Activated B cell treated with CpG ODN at 0.5 μM for 24 hours (primary cell): Measurements from ENCODE around the gene LIAS. TPM values are rescaled to one million over a fixed set of nuclear protein-coding genes. Genes with fewer than 3 reads are reported as not detected.
A peak's percentile ranks its signal among the peaks of the same experiment; 100 is the strongest.

Experiments used
- ATAC-seq: fragments of 200-7000 bp; cut with Tn5 transposase; one replicate; pipeline ENCODE4 v1.10.0; 2021; ENCODE audit warnings: low read depth, mild to moderate bottlenecking, moderate library complexity
- CTCF ChIA-PET: fragments of 350-600 bp; sonication (Branson Sonifier 250); formaldehyde crosslinking; loops from one replicate; lab custom pipeline; 2021; ENCODE audit warnings: antibody characterized with exemption; lab: Charles Lee
- POLR2A ChIA-PET: fragments of 350-600 bp; sonication (Branson Sonifier 250); formaldehyde crosslinking; loops from one replicate; lab custom pipeline; 2021; ENCODE audit warnings: antibody characterized with exemption; lab: Charles Lee
- DNase-seq: peaks from one replicate; pipeline ENCODE4 v3.0.0; 2022
- H3K27ac Mint-ChIP-seq: one replicate; pipeline ENCODE4 v1.8.0; 2020; ENCODE audit warnings: mixed read lengths
- H3K27me3 Mint-ChIP-seq: one replicate; pipeline ENCODE4 v1.8.0; 2021; ENCODE audit warnings: mixed read lengths
- H3K36me3 Mint-ChIP-seq: one replicate; pipeline ENCODE4 v1.8.0; 2021; ENCODE audit warnings: low read depth, mixed read lengths
- H3K4me1 Mint-ChIP-seq: one replicate; pipeline ENCODE4 v1.8.0; 2021; ENCODE audit warnings: mixed read lengths
- H3K4me3 Mint-ChIP-seq: one replicate; pipeline ENCODE4 v1.8.0; 2020; ENCODE audit warnings: mild to moderate bottlenecking, mixed read lengths
- H3K9me3 Mint-ChIP-seq: one replicate; pipeline ENCODE4 v1.8.0; 2020; ENCODE audit warnings: mixed read lengths
- intact Hi-C: fragments of 100-400 bp; cut with micrococcal nuclease; formaldehyde crosslinking; loops from one replicate; pipeline ENCODE4 v1.15.1; 2024
- total RNA-seq: library from RNA; stranded (reverse); gene quantifications from 2 replicates; pipeline ENCODE4 v1.2.3, GENCODE V29; 2022
- TF ChIP-seq, protein P1 (sequence below): fragments of 200-600 bp; IDR thresholded peaks from one replicate; pipeline ENCODE4 v1.8.0; 2022; ENCODE audit warnings: antibody characterized with exemption, mild to moderate bottlenecking

LIAS gene
- total RNA-seq, 1 donor from 2014 or later: 20.5 TPM

- Mint-ChIP-seq H3K4me1 (peaks cover 8% of the 10 kb centered on the region), H3K4me3 (no peak overlapping the region), H3K9me3 (no peaks in the 10 kb centered on the region), H3K36me3 (peaks cover 34% of the 10 kb centered on the region), H3K27ac (no peak overlapping the region), H3K27me3 (no peaks in the 10 kb centered on the region)
- TF ChIP-seq, protein P1, sequence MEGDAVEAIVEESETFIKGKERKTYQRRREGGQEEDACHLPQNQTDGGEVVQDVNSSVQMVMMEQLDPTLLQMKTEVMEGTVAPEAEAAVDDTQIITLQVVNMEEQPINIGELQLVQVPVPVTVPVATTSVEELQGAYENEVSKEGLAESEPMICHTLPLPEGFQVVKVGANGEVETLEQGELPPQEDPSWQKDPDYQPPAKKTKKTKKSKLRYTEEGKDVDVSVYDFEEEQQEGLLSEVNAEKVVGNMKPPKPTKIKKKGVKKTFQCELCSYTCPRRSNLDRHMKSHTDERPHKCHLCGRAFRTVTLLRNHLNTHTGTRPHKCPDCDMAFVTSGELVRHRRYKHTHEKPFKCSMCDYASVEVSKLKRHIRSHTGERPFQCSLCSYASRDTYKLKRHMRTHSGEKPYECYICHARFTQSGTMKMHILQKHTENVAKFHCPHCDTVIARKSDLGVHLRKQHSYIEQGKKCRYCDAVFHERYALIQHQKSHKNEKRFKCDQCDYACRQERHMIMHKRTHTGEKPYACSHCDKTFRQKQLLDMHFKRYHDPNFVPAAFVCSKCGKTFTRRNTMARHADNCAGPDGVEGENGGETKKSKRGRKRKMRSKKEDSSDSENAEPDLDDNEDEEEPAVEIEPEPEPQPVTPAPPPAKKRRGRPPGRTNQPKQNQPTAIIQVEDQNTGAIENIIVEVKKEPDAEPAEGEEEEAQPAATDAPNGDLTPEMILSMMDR: no peak
- ChIA-PET CTCF (no interaction called here), POLR2A (no interaction called here)
- DNase-seq (no peak), ATAC-seq (no peak)
- intact Hi-C loops: loop anchor here (5.0 to 10.0 kb wide), 2 partner anchors 297 to 410 kb away; no protein-coding TSS in a partner anchor
Measured at GRCh38 chr4:39464886-39465501, 6.1 kb downstream of the LIAS start.

DNA sequence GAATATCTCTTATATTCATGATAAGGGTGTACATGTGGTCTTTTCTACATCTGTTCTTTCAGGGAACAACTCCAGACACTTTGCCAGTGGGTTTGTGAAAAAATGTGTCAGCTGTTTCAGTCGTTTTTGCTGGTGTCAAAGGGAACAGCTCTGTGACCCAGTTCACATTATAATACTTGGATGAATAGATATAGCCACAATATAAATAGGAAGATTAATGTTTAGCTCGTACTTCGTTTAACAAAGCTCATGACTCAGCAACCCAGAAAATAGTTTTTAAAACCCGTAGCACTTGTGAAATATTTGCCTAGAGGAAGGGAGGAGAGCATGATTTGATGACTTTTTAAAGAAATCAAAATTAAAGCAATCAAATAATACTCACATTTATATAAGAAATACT lies 7.9 kb downstream of the LIAS start:
- CTCF ChIA-PET: interaction anchor here (0.6 to 1.2 kb wide), 2 partner anchors 11 to 76 kb away, joined by 3 to 5 read pairs; no protein-coding TSS in a partner anchor
- H3K27me3 Mint-ChIP-seq: no peaks in the 10 kb centered on the region
- no peak for ATAC-seq
- peaks cover 37% of the 10 kb centered on the region for H3K36me3 Mint-ChIP-seq
- TF ChIP-seq, protein P1: no peak
- POLR2A ChIA-PET: interaction anchor here (0.5 to 1.1 kb wide), 2 partner anchors 112 to 172 kb away, joined by 3 read pairs; partner anchors contain the start of gene SMIM14
- peaks cover 8% of the 10 kb centered on the region for H3K4me1 Mint-ChIP-seq
- intact Hi-C loops: loop anchor here (5.0 to 10.0 kb wide), 2 partner anchors 296 to 408 kb away; no protein-coding TSS in a partner anchor
- no peak overlapping the region for H3K27ac Mint-ChIP-seq
- H3K9me3 Mint-ChIP-seq: no peaks in the 10 kb centered on the region
- DNase-seq: no peak
- no peak overlapping the region for H3K4me3 Mint-ChIP-seq

GRCh38 chr4:39467464-39467863 lies 8.6 kb downstream of the LIAS start:
- intact Hi-C loops: loop anchor here (5.0 to 10.0 kb wide), 2 partner anchors 295 to 407 kb away; no protein-coding TSS in a partner anchor
- Mint-ChIP-seq H3K36me3 (peaks cover 41% of the 10 kb centered on the region), H3K27ac (no peak overlapping the region), H3K4me3 (no peak overlapping the region), H3K27me3 (no peaks in the 10 kb centered on the region), H3K9me3 (no peaks in the 10 kb centered on the region), H3K4me1 (peaks cover 8% of the 10 kb centered on the region)
- ATAC-seq (no peak), DNase-seq (no peak)
- ChIA-PET POLR2A (no interaction called here), CTCF (no interaction called here)
- TF ChIP-seq, protein P1: no peak

- peaks cover 38% of the 10 kb centered on the region for H3K36me3 Mint-ChIP-seq
- H3K27ac Mint-ChIP-seq: peak overlapping the region; percentile 88
- H3K27me3 Mint-ChIP-seq: no peaks in the 10 kb centered on the region
- ATAC-seq (peak; percentile 99), DNase-seq (no peak)
- TF ChIP-seq, protein P1: peak; percentile 74
- H3K4me3 Mint-ChIP-seq: peak overlapping the region; percentile 59
- ChIA-PET CTCF (interaction anchor here (0.6 to 2.2 kb wide), 26 partner anchors 9 to 847 kb away, joined by 3 to 21 read pairs (median 4); partner anchors contain the start of genes LIAS, PDS5A, RPL9 and SMIM14), POLR2A (interaction anchor here (0.5 to 1.5 kb wide), 11 partner anchors 11 to 508 kb away, joined by 3 to 23 read pairs (median 4); partner anchors contain the start of genes LIAS, RFC1, RPL9 and SMIM14)
- H3K4me1 Mint-ChIP-seq: peaks cover 8% of the 10 kb centered on the region
- intact Hi-C loops: loop anchor here (1.0 to 10.0 kb wide), 7 partner anchors 167 to 855 kb away; partner anchors contain the start of gene UBE2K
- no peaks in the 10 kb centered on the region for H3K9me3 Mint-ChIP-seq
Measured at GRCh38 chr4:39469429-39470077, 10.7 kb downstream of the LIAS start.

- TF ChIP-seq, protein P1: no peak
- no peak overlapping the region for H3K27ac Mint-ChIP-seq
- ChIA-PET POLR2A (interaction anchor here (0.9 to 2.2 kb wide), 3 partner anchors 12 to 227 kb away, joined by 4 to 7 read pairs (median 6); partner anchors contain the start of genes LIAS, RPL9, SMIM14 and UBE2K), CTCF (interaction anchor here (1.6 kb wide), 1 partner anchor 21 kb away, joined by 3 read pairs; no protein-coding TSS in a partner anchor)
- peaks cover 30% of the 10 kb centered on the region for H3K36me3 Mint-ChIP-seq
- DNase-seq: no peak
- H3K9me3 Mint-ChIP-seq: no peaks in the 10 kb centered on the region
- intact Hi-C loops: no loop called here
- H3K27me3 Mint-ChIP-seq: no peaks in the 10 kb centered on the region
- no peak for ATAC-seq
- H3K4me1 Mint-ChIP-seq: peaks cover 8% of the 10 kb centered on the region
- H3K4me3 Mint-ChIP-seq: no peak overlapping the region
Measured at GRCh38 chr4:39470402-39470801, 11.5 kb downstream of the LIAS start.
